ENCODE measurements around the gene XIAP. TPM values are rescaled to one million over a fixed set of nuclear protein-coding genes. Genes with fewer than 3 reads are reported as not detected.

The XIAP gene
- 23.1 and 24.6 TPM in 2 replicates for total RNA-seq

DNA sequence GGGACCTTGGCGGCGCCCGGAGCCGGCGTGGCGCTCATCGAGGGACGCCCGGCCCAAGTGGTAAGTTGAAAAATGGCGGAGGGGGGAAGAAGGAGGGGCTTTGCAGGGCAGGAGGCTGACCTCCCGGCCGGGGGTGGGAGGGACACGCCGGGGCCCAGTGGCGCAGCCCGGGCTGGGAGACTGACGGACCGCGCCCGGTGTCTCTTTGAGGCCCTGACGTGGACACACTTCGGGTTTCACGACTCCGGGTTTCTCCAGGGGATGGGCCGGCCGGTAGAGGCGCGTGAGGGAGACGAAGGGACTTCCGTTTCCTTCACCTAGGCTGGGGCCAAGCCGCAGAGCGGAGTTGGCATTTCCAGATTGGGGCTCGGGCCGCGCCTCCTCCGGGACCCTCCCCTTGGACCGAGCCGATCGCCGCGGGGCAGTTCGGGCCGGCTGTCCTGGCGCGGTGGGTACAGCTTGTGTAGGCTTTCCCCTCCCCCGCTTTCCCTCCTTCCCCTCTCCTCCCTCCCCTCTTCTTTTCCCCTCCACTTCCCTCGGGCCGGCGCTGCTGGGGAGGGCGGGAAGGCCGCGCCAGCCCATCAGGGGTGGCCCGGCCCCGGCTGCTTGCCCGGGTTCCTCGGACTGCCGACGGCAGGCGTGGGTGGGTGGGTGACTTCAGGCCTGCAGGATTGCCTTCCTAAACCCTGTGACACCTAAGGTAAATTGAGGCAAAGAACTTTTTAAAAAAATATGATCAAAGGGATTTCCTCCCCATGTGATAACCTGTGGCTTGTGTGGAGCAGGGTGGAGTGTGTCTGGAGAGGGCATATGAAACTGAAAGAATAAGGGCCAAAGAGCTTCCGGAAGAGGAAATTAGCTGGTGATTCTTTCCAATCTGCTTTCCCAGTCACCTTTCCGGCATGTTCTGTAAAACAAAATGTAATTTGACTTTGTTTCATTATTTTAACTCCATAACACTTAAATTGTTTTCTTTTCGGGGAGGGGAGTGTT is at the start of gene XIAP:
TSS of gene XIAP (plus strand) at position 208 of the 993 bp plus-strand sequence. CDS start 25,610 bp downstream, outside the sequence.

GRCh38 chrX:123961268-123962005 is 101.6 kb downstream of the XIAP start, which contains the start of gene STAG2:
TSS of gene STAG2 (plus strand) at chrX:123961706. CDS start at chrX:124022628, 60,922 bp downstream.

Small RNA genes within 50 kb of the gene (small RNA-seq; reads per million reads assigned to genes)
- not detected for gene RF00019
- not detected for gene RN7SL190P
- gene RNU6-122P, result not detected

Other genes starting within 250 kb of the XIAP start
- 64.7 and 91.7 TPM in 2 replicates for gene THOC2, start 127.0 kb upstream of the XIAP start, total RNA-seq
- 65.8 and 76.8 TPM in 2 replicates for gene STAG2, start 101.7 kb downstream of the XIAP start, total RNA-seq

Data from subcutaneous preadipocyte (primary cell).